Measurements from ENCODE around the gene SLC26A6. TPM values are rescaled to one million over a fixed set of nuclear protein-coding genes. Genes with fewer than 3 reads are reported as not detected.

SLC26A6 gene
- total RNA-seq, 4 donors from 2014 or later, result 6.1 to 17.3 (median 10.1) TPM

- ATAC-seq (no peak), DNase-seq (no peak)
- Histone ChIP-seq H3K27me3 (no peaks in the 10 kb centered on the region), H3K27ac (peak within 1 kb of the TSS; percentile 85 to 98 (median 92)), H3K4me1 (peaks cover 48 to 53% of the 10 kb centered on the region in 2 donors), H3K36me3 (peaks cover 0 to 12% of the 10 kb centered on the region in 2 donors), H3K9me3 (no peaks in the 10 kb centered on the region), H3K4me3 (peak within 1 kb of the TSS; percentile 38 to 50 (median 44))
- in situ Hi-C loops (cut with MboI; ENCODE audit: low sequenced_read_pairs in 4 of 4) (no loop called here), intact Hi-C loops (cut with DNase I; ENCODE audit: low total_unique reads) (no loop called here)
- TF ChIP-seq CTCF (IDR thresholded peaks at IDR 0.05 in 4 of 5, conservative IDR thresholded peaks at IDR 0.05 in 1 of 5) (no peak), POLR2A (IDR thresholded peaks at IDR 0.05) (no peak)
Measured at GRCh38 chr3:48595075-48595525, 40.2 kb downstream of the SLC26A6 start, which contains the start of gene COL7A1. Gene COL7A1, minus strand, starts transcription at chr3:48595329. Its CDS starts 170 bp downstream, at chr3:48595159.

DNA sequence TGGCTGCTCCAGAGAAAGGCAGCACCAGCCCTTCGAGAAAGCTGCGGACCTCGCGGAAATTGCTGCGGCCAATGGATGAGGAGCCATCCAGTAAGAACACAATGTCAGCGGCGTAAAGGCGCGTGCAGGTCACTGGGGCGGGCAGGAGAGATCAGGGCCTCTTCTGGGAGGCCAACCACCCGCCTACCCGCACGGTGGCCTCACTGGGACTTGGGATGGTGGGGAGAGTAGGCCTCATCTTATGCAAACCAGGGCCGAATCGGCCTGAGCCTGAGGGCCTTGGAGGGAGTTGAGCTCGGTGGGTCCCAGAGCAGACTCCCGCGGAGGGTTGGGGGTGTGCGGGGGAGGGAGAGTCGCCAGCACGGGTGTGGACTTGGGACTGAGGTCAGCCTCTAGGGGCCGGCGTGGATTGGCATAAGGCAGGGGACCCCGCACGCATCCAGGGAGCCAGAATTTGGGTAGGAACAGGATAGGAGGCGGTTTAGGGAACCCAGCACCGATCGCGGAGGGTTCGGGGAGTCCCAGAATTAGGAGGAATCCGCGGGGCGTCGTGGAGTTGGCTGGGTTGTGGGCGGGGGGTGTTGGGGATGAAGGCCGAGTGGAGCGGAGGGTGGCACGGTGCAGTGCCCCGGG is 40.7 kb downstream of the SLC26A6 start:
- in situ Hi-C loops (cut with MboI; ENCODE audit: low sequenced_read_pairs in 4 of 4) (no loop called here), intact Hi-C loops (cut with DNase I; ENCODE audit: low total_unique reads) (no loop called here)
- H3K27me3 ChIP-seq, result no peaks in the 10 kb centered on the region
- no peaks in the 10 kb centered on the region for H3K9me3 ChIP-seq
- H3K4me1 ChIP-seq, result peaks cover 42 to 47% of the 10 kb centered on the region in 2 donors
- no peak for TF ChIP-seq POLR2A (IDR thresholded peaks at IDR 0.05)
- ATAC-seq, result no peak
- peak overlapping the region in 1 of 4 donors; percentile 47 for H3K27ac ChIP-seq
- no peak for DNase-seq
- peaks cover 0 to 6% of the 10 kb centered on the region in 2 donors for H3K36me3 ChIP-seq
- H3K4me3 ChIP-seq, result peak overlapping the region; percentile 38 to 50 (median 44)

GRCh38 chr3:48593337-48593736 is 41.9 kb downstream of the SLC26A6 start:
- DNase-seq, result no peak
- in situ Hi-C loops (cut with MboI; ENCODE audit: low sequenced_read_pairs in 4 of 4), result no loop called here
- Histone ChIP-seq H3K27me3 (no peaks in the 10 kb centered on the region), H3K4me1 (peaks cover 30 to 35% of the 10 kb centered on the region in 2 donors), H3K36me3 (no peaks in the 10 kb centered on the region), H3K27ac (no peak overlapping the region), H3K4me3 (no peak overlapping the region), H3K9me3 (no peaks in the 10 kb centered on the region)
- TF ChIP-seq CTCF (IDR thresholded peaks at IDR 0.05 in 4 of 5, conservative IDR thresholded peaks at IDR 0.05 in 1 of 5), result no peak
- TF ChIP-seq POLR2A (IDR thresholded peaks at IDR 0.05), result no peak
- intact Hi-C loops (cut with DNase I; ENCODE audit: low total_unique reads), result no loop called here
- no peak for ATAC-seq

DNA sequence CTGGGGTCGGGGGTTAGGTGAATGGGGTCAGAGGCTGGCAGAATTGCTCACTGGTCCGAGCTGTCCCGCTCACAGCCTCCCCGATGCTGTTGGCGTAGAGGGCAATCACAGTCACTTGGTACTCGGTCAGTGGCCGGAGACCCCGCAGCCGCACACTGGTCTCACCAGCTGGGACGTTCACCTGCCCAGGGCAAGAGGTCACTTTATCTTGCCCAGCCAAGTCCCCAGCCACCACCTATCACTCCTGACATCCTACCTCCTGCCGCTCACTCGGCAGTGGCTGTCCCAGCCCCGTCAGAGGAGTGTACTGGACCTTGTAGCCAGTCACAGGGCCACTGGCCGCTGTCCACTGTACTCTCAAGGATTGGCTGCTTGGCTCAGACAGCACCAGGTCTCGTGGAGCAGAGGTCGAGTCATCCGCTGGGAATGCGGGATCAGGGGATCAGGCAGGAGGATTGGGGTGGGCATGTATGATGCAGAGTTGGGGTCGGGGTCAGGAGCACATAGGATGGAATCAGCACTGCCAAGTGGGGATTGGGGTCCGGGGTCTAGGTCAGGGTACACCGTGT is 42.7 kb downstream of the SLC26A6 start:
- H3K27me3 ChIP-seq, result no peaks in the 10 kb centered on the region
- TF ChIP-seq POLR2A (IDR thresholded peaks at IDR 0.05), result no peak
- no peak for TF ChIP-seq CTCF (IDR thresholded peaks at IDR 0.05 in 4 of 5, conservative IDR thresholded peaks at IDR 0.05 in 1 of 5)
- H3K27ac ChIP-seq, result no peak overlapping the region
- intact Hi-C loops (cut with DNase I; ENCODE audit: low total_unique reads), result no loop called here
- in situ Hi-C loops (cut with MboI; ENCODE audit: low sequenced_read_pairs in 4 of 4), result no loop called here
- no peaks in the 10 kb centered on the region for H3K9me3 ChIP-seq
- H3K4me1 ChIP-seq, result peaks cover 24 to 28% of the 10 kb centered on the region in 2 donors
- H3K4me3 ChIP-seq, result no peak overlapping the region
- no peaks in the 10 kb centered on the region for H3K36me3 ChIP-seq
- ATAC-seq, result no peak
- no peak for DNase-seq

DNA sequence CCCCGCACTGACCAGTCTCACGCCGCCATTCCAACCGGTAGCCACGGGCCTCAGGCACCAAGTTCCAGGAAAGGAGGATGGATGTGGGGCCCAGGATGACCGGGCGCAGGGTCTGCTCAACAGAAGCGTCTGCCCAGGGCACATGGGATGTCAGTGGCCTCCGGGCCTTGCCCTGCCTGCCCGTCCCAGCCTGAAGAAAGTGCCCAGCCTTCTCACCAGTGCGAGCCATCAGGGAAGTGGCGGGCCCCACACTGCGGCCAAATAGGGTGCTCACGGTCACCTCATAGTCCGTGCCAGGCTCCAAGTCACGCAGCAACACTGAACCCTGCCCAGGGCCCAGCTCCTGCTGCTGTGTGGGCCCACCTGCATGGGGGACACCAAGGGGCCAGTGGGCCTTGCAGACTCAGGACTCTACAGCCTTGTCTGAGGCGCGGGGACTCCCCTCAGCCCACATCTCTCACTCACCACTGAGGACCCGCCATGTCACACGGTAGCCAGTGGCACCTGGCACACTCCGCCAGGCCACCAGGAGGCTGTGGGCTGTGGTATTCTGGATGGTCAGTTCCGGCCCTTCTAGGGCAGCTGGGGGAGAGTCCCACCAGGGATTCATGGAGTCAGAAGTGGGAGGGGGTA is 43.3 kb downstream of the SLC26A6 start:
- Histone ChIP-seq H3K27me3 (no peaks in the 10 kb centered on the region), H3K27ac (no peak overlapping the region), H3K4me1 (peaks cover 18 to 22% of the 10 kb centered on the region in 2 donors), H3K4me3 (no peak overlapping the region), H3K36me3 (no peaks in the 10 kb centered on the region), H3K9me3 (no peaks in the 10 kb centered on the region)
- in situ Hi-C loops (cut with MboI; ENCODE audit: low sequenced_read_pairs in 4 of 4) (no loop called here), intact Hi-C loops (cut with DNase I; ENCODE audit: low total_unique reads) (no loop called here)
- TF ChIP-seq CTCF (IDR thresholded peaks at IDR 0.05 in 4 of 5, conservative IDR thresholded peaks at IDR 0.05 in 1 of 5) (no peak), POLR2A (IDR thresholded peaks at IDR 0.05) (no peak)
- ATAC-seq (no peak), DNase-seq (no peak)
